ENCODE results near the gene NACA. TPM values are rescaled to one million over a fixed set of nuclear protein-coding genes. Genes with fewer than 3 reads are reported as not detected.

The NACA gene
- total RNA-seq, 1 donor: 1,713 TPM

DNA sequence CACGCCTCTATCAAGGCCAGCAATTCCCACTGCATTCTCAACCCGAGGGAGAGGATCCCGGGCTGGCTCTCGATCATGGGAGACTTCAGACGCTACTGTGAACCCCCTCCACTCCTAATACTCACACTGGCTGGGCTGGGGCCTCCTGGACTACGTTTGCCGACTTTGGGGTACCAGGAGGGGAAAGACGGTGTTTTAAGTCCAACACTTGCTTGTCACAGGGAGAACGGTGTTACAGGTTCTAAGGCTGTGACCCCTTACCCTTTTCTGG is 463 bp downstream of the NACA start:
- TF ChIP-seq CTCF (IDR thresholded peaks at IDR 0.05; ENCODE audit: insufficient read depth, low read length): no peak
- DNase-seq (ENCODE audit: low read depth): no peak

DNA sequence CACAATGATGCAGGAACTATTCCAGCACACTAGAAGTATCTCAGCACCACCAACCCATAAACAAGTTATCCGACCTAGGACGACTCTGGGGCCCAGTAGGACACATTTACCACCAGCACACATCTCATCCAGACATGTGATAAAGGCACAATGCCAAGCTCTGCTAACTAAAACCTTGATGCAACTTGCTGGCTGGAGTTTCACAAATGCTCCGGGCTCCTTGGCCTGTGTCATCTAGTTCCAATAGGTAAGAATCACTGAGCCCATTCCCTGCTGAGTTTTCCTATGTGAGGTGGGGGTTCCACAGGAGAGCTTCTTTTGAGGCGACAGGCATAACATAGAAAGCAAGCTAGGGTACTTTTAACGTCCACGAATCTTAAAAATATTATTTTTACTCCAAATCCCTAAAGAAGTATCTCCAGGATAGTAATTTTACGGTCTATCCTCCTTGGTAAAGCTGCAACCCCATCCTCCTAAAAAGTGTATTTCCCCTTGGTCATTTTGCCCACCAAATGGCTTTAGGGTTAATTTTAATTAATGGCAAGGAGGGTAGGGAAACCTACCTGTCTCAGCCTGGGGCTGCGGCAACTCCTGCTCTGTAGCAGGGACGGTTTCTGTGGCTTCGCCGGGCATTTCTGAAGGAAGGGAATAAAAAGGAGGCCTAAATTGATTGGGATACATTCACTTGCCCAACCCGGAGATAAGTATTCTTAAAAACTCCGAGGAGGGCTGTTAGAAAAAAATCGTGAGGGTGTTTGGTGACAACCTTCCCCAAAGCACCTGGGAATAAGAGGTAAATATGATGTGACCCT is 1.0 kb downstream of the NACA start:
- H3K4me3 ChIP-seq (ENCODE audit: low read depth, low read length): peak overlapping the region; percentile 100
- no peak for TF ChIP-seq CTCF (IDR thresholded peaks at IDR 0.05; ENCODE audit: insufficient read depth, low read length)
- peak; percentile 89 for DNase-seq (ENCODE audit: low read depth)

More for the DNA sequence above, 463 bp downstream of the NACA start:
- H3K4me3 ChIP-seq (ENCODE audit: low read depth, low read length): peak overlapping the region; percentile 100

DNA sequence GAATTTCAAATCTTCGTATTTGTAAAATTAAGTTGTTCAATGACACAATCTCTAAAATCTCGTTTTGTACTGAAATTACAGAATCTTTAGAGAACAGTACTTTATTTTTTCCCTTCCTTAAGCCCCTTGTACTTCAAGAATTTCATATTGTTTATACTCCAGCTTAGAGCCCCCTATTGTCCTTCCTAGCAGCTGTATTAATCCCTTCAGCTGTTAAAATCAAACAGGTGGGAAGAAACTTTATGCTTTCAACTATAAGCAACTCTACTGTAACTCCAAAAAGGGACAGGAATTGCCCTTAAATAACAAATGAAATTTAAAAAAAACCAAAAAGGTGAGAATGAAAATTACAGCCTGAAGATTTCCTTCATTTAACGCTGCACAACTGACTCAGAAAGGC is 1.7 kb downstream of the NACA start:
- peak overlapping the region; percentile 100 for H3K4me3 ChIP-seq (ENCODE audit: low read depth, low read length)
- DNase-seq (ENCODE audit: low read depth): no peak
- TF ChIP-seq CTCF (IDR thresholded peaks at IDR 0.05; ENCODE audit: insufficient read depth, low read length): no peak

DNA sequence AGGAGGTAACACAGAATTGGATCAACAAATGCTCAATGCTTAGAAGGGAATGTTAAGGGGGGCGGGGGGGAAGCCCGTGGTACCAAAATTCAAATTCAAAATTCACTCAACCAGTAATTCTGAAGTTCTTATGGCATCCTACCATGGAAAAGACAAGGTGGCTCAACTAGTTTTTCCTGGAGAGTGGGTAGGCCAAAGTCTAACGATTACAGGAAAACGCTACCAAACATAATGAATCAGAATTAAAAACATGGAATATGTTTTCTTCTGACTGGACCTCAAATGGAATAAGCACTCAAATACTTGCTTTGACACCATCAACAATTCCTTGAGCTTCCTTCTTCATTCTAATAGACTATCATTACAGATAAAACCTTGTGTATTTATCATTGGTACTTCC is 2.3 kb downstream of the NACA start:
- no peak for DNase-seq (ENCODE audit: low read depth)
- no peak for TF ChIP-seq CTCF (IDR thresholded peaks at IDR 0.05; ENCODE audit: insufficient read depth, low read length)
- peak overlapping the region; percentile 100 for H3K4me3 ChIP-seq (ENCODE audit: low read depth, low read length)

GRCh38 chr12:56721721-56722120 is 3.4 kb downstream of the NACA start:
- TF ChIP-seq CTCF (IDR thresholded peaks at IDR 0.05; ENCODE audit: insufficient read depth, low read length): no peak
- no peak for DNase-seq (ENCODE audit: low read depth)
- H3K4me3 ChIP-seq (ENCODE audit: low read depth, low read length): no peak overlapping the region

DNA sequence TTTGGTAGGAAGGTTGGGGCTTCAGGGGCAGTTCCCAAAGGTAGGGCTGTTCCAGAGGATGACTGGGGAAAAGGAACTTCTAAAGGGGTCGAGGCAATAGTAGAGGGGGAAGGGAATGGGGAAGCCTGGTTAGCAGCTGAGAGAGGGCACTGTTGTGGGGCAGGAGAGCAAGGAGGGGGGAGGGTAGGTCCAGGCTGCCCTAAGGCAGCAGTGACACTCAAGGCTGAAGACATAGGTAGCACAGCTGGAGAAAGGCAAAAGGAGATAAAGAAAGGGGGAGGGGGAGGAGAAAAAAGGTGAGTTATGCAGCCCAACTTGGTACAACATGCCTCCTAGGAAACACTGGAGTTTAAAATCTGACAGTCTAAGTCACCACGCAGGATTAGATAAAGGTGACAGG is 3.9 kb downstream of the NACA start:
- no peak for DNase-seq (ENCODE audit: low read depth)
- H3K4me3 ChIP-seq (ENCODE audit: low read depth, low read length): no peak overlapping the region
- no peak for TF ChIP-seq CTCF (IDR thresholded peaks at IDR 0.05; ENCODE audit: insufficient read depth, low read length)

DNA sequence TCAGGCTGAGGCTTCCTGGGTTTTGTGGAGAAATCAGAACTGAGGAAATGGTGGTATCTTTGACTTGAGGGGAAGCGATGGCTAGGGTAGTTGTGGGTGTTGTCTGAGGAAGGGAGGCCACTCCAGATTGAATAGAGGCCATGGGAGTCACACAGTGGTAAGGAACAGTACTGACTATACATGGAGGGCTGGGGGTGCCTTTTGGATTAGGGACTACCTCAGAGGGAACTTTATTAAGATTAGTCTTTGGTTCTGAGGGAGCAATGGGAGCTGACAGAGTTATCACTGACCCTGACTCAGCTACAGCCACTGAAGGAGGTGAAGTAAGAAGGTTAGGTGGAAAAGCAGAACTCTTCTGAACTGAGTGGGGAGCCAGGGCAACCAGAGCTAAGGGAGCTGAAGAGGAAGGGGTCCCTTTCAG is 4.4 kb downstream of the NACA start:
- H3K4me3 ChIP-seq (ENCODE audit: low read depth, low read length): no peak overlapping the region

More for the DNA sequence above, 4.4 kb downstream of the NACA start:
- no peak for DNase-seq (ENCODE audit: low read depth)
- no peak for TF ChIP-seq CTCF (IDR thresholded peaks at IDR 0.05; ENCODE audit: insufficient read depth, low read length)

Measured in fibroblast of the aortic adventitia (primary cell).